Mucosa of stomach (tissue), 1 donor: ENCODE data around the gene CAPZA1.

Experiments used
- H3K27me3 ChIP-seq: one replicate; pipeline ENCODE4 v1.7.0; 2013; ENCODE audit warnings: mild to moderate bottlenecking, low read length; ENCODE audit not compliant: control insufficient read depth, insufficient read depth
- H3K36me3 ChIP-seq: one replicate; pipeline ENCODE4 v1.7.0; 2013; ENCODE audit warnings: low read length; ENCODE audit not compliant: control insufficient read depth, insufficient read depth
- H3K4me1 ChIP-seq: one replicate; pipeline ENCODE4 v1.7.0; 2013; ENCODE audit warnings: mild to moderate bottlenecking, low read length; ENCODE audit not compliant: control insufficient read depth, insufficient read depth
- H3K4me3 ChIP-seq: one replicate; pipeline ENCODE4 v1.7.0; 2013; ENCODE audit warnings: low read length
- H3K9ac ChIP-seq: one replicate; pipeline ENCODE4 v1.7.0; 2013; ENCODE audit warnings: mild to moderate bottlenecking, low read length, moderate library complexity
- H3K9me3 ChIP-seq: one replicate; pipeline ENCODE4 v1.7.0; 2013; ENCODE audit warnings: mild to moderate bottlenecking, low read length, moderate library complexity; ENCODE audit not compliant: control insufficient read depth
- donor health status: Pancreatic carcinoma.

The CAPZA1 gene

DNA sequence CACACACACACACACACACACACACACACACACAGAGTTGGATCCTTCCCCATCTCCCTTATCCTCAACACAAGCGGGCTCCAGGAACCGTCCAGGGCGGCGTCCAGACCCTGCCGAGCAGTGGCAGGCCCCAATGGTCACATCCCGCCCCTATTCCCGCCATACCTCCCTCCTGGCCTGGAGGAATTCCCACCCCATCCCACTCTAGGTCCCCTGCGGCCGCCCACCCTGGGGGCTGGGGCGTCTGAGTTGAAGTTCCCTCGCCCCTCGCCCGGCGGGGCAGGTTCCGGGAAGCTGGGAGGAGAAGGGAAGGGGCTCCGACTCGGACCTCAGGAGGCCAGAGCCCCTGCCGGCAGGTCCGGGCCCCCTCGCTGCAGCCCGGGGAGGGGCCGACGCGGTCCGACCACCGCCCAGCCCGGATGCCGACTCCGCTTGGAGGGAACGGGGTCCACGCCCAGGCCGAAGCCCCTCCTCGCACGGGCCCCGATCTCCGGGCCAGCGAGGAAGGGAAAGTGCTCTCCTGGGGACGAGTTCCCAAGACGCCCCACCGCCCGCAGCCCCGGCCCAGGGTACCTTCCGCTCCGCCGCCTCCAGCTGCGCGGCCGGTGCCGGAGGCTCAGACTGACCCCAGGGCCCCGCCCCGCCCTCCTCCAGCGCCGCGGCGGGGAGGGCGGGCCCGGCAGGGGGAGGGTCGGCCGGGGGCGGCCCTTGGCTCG, 87.0 kb downstream of the CAPZA1 start, which contains the start of gene RHOC:
Gene RHOC (minus strand): TSS at position 623 of the 716 bp plus-strand sequence. CDS start 3,328 bp downstream, outside the sequence.
- Histone ChIP-seq H3K36me3 (peaks cover 10% of the 10 kb centered on the region), H3K9me3 (no peaks in the 10 kb centered on the region), H3K4me1 (peaks cover 46% of the 10 kb centered on the region), H3K4me3 (peak within 1 kb of the TSS; percentile 78), H3K27me3 (no peaks in the 10 kb centered on the region), H3K9ac (peak within 1 kb of the TSS; percentile 88)

DNA sequence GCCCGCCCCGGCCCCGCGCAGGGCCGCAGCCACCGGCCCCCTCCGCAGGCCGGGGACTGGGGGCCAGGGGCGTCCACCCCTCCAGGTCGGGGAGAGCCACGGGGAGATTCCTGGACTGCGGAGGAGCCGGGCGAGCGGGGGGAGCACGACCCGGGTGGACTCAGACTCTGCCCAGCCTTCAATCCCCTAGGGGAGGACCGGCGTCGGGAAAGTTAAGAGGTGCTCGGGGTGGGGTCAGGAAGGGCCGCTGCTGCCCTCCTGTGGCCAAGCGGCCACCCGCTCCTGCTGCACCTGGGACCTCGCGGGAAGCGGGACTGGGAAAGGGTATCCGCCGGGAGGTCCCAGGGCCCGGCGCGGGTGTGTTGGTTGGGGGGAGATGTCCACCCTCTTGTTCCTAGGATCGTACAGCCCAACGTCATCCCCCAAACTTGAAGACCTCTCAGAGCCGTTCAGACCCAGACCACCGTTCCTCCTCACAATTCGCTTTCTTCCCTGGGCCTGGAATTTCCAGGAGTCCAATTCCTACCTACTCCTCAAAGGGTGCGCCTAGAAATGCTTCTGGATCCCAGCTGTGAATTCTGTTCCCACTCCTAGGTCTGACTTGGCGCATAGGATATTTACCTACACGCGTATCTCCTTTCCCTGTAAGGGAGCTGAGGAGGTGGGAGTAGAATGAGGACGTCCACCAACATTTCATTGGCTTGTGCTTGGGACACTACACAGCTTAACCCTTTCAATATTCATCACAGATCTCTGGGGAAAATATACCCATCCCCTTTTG, 87.8 kb downstream of the CAPZA1 start:
- Histone ChIP-seq H3K9me3 (no peaks in the 10 kb centered on the region), H3K9ac (peak overlapping the region; percentile 88), H3K4me1 (peaks cover 38% of the 10 kb centered on the region), H3K4me3 (no peak overlapping the region), H3K36me3 (peaks cover 5% of the 10 kb centered on the region), H3K27me3 (no peaks in the 10 kb centered on the region)

DNA sequence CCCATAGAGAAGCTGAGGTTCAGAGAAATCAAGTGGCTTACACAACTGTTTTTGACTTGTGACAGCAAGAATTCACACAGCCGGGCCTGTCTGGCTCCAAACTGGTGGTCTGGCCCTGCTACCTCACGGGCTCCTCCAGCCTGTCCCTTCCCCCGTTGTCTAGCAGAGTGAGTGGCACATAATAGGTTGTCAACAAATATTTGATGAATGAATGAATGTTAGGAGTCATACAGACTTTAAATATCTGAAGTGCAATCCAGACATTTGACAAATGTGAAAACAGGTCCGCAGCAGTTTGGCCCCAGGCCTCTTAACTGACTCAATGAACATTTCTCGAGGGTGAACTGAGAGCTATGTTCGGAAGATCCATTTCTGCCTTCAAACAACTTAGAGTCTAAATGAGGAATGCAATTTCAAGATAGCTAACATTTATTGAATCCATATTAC, 88.4 kb downstream of the CAPZA1 start:
- Histone ChIP-seq H3K36me3 (peaks cover 3% of the 10 kb centered on the region), H3K9ac (no peak overlapping the region), H3K9me3 (no peaks in the 10 kb centered on the region), H3K4me1 (peaks cover 32% of the 10 kb centered on the region), H3K4me3 (no peak overlapping the region), H3K27me3 (no peaks in the 10 kb centered on the region)

DNA sequence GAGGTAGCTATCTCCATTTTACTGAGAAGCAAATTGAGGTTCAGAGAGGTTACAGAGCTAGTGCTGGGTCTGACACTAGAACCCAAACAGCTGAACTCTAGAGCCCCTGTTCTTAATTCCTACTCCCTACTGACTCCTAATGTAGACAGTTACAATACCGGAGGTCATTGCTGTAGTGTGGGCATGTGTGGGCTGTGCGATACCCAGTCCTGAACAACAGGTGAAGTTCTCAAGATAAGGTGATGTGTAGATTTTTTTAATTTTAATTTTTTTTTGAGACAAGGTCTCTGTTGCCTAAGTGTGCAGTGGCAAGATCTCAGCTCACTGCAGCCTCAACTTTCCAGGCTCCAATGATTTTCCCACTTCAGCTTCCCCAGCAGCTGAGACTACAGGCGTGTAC, 88.9 kb downstream of the CAPZA1 start:
- Histone ChIP-seq H3K4me1 (peaks cover 32% of the 10 kb centered on the region), H3K36me3 (no peaks in the 10 kb centered on the region), H3K4me3 (no peak overlapping the region), H3K9me3 (no peaks in the 10 kb centered on the region), H3K9ac (no peak overlapping the region), H3K27me3 (no peaks in the 10 kb centered on the region)

DNA sequence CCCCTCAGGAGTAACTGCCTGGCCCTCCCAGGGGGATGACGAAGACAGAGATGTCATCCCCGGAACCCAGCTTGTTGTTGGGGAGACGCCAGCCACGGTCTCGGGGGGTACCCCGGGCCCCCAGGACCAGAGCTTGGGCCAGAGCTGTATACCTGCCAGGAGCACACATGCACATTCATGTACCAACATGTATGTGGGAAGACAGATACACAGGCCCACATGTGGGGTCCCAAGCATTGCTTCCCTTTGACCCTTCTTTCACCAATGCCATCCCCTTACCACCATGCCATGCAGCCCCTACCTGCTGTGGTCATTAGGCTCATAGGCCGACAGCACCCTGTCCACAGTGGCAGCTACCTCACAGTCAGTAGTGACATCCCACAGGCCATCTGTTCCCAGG, 90.5 kb downstream of the CAPZA1 start:
- H3K36me3 ChIP-seq: no peaks in the 10 kb centered on the region
- H3K4me1 ChIP-seq: peaks cover 30% of the 10 kb centered on the region
- no peaks in the 10 kb centered on the region for H3K9me3 ChIP-seq
- H3K9ac ChIP-seq: no peak overlapping the region
- H3K27me3 ChIP-seq: peaks cover 12% of the 10 kb centered on the region
- H3K4me3 ChIP-seq: no peak overlapping the region

DNA sequence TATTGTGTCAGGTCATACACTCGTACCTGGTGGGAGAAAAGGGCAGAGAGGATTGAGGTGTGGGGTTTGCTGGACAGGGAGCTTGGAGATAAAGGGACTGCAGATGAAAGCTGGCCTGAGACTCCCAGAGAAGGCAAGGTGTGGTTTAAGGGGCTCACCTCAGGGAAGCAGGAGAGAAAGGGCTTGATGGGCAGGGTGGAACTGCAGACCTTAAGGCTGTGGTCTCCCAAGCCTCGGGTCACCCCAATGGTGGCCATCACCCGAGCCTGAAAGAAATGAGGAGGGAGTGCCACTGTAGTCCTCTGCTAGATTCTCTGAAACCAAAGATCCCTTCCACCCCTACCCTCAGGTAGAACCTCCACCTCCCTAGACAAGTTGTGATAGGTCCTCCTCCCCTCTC, 91.0 kb downstream of the CAPZA1 start:
- Histone ChIP-seq H3K9ac (no peak overlapping the region), H3K4me3 (no peak overlapping the region), H3K36me3 (no peaks in the 10 kb centered on the region), H3K9me3 (no peaks in the 10 kb centered on the region), H3K27me3 (peaks cover 12% of the 10 kb centered on the region), H3K4me1 (peaks cover 28% of the 10 kb centered on the region)

DNA sequence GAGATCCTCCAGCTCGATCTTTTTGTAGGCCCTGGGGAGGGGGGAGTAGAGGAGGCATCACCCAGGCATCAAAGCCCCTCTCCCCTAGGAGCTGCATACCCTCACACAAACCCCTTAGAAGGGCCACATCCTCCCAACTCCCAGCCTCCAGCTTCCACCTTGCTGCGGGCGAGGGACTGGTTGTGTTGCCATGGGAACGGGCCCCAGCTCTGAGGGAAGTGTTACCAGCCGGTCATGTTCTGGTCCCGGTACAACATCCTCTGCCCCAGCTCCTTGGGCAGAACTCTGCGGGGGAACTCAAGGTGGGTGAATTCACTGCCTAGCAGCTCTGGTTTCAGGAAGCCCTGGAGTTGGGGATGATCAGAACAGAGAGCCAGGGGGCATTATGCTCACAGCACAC, 91.4 kb downstream of the CAPZA1 start:
- Histone ChIP-seq H3K9me3 (no peaks in the 10 kb centered on the region), H3K4me1 (peaks cover 28% of the 10 kb centered on the region), H3K36me3 (no peaks in the 10 kb centered on the region), H3K4me3 (no peak overlapping the region), H3K9ac (no peak overlapping the region), H3K27me3 (peaks cover 12% of the 10 kb centered on the region)

DNA sequence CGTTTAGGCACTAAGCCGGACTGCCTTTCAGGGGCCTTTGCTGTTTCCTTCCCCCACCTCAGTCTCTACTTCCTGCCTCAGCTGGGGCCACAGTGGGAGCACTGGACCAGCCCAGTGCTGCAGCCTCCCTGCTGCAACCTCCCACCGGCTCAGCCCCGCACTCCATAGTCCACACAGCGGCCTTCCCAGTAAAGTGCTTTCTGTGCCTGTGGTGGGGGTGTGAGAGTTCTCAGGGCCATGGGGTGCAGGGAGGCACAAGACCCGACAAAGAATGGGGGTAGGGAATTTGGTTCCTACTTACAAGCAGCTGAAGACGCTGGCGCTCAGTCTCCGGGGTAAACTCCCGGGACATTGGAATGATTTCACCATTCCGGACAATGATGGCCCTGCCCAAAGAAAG, 92.0 kb downstream of the CAPZA1 start:
- H3K27me3 ChIP-seq: peaks cover 12% of the 10 kb centered on the region
- H3K36me3 ChIP-seq: no peaks in the 10 kb centered on the region
- no peak overlapping the region for H3K9ac ChIP-seq

DNA sequence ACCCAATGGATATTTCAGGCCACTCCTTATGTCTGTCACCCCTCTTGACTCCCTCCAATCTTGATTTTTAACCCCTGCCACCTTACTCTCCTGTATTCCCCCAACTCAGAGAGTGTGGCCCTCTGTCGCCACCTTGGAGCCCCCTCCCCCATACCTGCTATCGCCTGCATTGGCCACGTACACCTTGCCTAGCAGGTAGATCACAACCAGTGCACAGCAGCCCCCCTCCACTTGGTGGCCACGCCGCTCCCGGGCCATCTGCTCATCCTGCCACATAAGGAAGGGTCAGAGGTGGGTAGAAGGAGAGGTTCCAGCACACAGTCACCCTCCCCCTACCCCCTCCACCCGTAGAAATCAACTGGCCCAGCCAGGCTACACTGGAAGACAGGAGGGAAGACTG, 92.6 kb downstream of the CAPZA1 start:
- no peak overlapping the region for H3K4me3 ChIP-seq
- H3K36me3 ChIP-seq: no peaks in the 10 kb centered on the region
- no peak overlapping the region for H3K9ac ChIP-seq
- no peaks in the 10 kb centered on the region for H3K9me3 ChIP-seq
- peaks cover 32% of the 10 kb centered on the region for H3K4me1 ChIP-seq
- H3K27me3 ChIP-seq: peaks cover 12% of the 10 kb centered on the region

More for the DNA sequence above, 92.0 kb downstream of the CAPZA1 start:
- Histone ChIP-seq H3K9me3 (no peaks in the 10 kb centered on the region), H3K4me1 (peaks cover 32% of the 10 kb centered on the region), H3K4me3 (no peak overlapping the region)

DNA sequence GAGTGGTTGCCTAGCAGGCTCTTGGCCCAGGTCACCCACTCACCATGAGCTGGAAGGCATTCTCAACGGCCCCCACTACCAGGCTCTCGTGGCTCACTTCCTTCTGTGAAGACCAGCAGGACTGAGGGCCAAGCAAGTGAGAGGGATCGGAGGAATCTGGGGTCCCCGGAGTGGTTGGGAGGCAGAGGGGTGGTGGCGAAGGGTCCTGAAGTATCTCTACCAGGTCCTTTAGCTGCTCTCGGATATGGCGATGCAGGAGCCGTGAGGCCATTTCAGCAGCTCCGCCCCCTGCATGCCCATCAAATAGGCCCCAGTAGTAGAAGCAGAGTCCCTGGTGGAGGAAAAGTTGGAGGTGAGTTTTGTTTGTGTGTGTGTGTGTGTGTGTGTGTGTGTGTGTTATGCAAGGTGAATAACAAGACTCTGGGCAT, 93.1 kb downstream of the CAPZA1 start:
- H3K36me3 ChIP-seq: no peaks in the 10 kb centered on the region
- H3K9ac ChIP-seq: no peak overlapping the region
- no peak overlapping the region for H3K4me3 ChIP-seq
- peaks cover 28% of the 10 kb centered on the region for H3K4me1 ChIP-seq
- no peaks in the 10 kb centered on the region for H3K9me3 ChIP-seq
- H3K27me3 ChIP-seq: peaks cover 12% of the 10 kb centered on the region

DNA sequence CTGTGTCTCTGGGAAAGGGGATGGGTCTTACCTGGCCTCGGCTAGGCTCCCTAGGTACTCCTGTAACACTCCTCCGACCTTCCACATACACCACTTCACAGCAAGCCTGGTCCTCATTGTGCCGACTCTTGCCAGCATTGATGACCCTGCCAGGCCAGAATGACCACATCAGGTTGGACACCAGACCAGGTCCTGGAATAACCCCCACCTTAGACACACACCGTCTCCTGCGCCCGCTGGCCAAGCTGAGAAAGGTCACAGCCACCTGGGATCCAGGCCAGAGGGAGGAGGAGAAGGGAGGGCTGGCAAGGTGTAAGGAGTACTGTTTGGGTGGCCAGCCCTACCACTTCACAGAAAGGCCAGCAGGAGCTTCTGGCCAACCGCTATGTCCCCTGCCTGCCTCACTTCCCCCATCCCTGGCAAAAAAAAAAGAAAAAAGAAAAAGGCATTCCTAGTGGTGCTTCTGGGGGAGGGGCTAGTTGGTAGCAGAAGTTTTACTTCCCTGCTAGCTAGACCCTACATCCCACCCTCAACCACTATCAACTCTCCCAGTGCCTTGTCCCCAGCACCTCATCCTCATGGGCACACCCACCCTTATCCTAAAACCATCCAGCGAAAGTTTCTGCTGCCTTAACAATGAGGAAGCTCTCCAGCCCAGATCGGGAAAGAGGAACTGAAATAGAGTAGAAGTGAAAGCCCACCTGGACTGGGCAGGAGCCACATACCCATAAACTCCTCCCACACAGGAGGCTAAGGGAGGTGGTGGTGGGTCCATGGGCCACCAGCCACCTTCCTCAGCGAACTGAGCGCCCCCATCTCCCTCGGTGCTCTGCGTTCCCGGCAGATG, 94.1 kb downstream of the CAPZA1 start:
- peak overlapping the region; percentile 47 for H3K9ac ChIP-seq
- no peaks in the 10 kb centered on the region for H3K36me3 ChIP-seq
- H3K27me3 ChIP-seq: peaks cover 12% of the 10 kb centered on the region
- peaks cover 28% of the 10 kb centered on the region for H3K4me1 ChIP-seq
- H3K4me3 ChIP-seq: peak overlapping the region; percentile 31
- H3K9me3 ChIP-seq: no peaks in the 10 kb centered on the region
